ENCODE data around the gene DCST1. TPM values are rescaled to one million over a fixed set of nuclear protein-coding genes. Genes with fewer than 3 reads are reported as not detected.

The DCST1 gene
- total RNA-seq, 2 donors from 2014 or later: 0.34 TPM; not detected in 1

DNA sequence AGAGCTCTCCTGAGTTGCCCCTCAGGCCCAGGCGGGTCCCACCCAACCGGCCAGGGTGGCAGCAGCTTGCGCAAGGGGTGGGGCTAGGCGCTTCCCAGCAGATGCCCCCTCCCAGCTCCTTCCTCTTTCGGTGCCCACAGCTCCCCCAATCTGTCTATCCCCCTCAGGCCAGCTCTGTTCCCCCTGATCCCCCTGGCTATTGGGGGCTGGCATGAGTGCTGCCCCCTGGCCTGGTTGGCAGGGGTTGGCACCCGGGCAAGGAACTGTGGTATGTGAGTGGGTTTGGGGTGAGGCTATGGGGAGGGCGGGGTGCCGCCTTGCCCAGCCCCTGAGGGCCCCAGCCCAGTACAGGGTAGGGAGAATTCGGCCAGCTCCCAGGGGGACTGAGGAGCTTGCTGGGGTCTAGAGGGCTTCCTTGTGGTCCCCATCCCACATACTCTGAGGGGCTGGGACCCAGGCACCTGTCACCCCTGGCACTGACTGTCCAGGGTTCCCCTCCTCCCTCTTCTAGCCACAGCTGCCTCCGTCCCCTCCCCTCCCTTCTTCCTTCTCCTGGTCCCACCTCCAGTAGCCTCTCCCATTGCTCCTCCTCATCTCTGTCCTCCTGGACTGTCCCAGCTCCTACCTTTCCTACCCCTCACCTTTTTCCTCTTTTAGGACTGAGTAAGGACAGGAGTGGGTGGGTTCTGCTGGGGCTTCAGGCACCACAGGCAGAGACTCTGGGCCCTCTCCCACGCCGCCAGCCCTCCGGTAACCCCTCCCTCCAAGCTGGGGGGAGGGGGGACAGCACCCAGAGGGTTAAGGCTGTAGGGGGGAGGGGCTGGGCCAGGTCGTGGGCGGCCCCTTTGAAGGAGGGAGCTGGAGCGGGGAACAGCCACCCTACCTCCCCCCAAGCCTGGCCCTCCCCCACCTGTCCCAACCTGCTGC lies 25.3 kb upstream of the DCST1 start:
- Mint-ChIP-seq H3K9me3 (no peaks in the 10 kb centered on the region), H3K27ac (peak overlapping the region; percentile 90 to 92), H3K36me3 (peaks cover 25 to 38% of the 10 kb centered on the region in 2 donors)
- DNase-seq (ENCODE audit: low spot score in 2 of 2): peak; percentile 80 to 81
- peak; percentile 28 to 66 for ATAC-seq

GRCh38 chr1:155009221-155009711 lies 24.4 kb upstream of the DCST1 start:
- Mint-ChIP-seq H3K27ac (peak overlapping the region; percentile 90 to 92), H3K9me3 (no peaks in the 10 kb centered on the region), H3K36me3 (peaks cover 20 to 32% of the 10 kb centered on the region in 2 donors)
- DNase-seq (ENCODE audit: low spot score in 2 of 2) (peak in 1 of 2 donors; percentile 68), ATAC-seq (peak in 1 of 2 donors; percentile 5)

DNA sequence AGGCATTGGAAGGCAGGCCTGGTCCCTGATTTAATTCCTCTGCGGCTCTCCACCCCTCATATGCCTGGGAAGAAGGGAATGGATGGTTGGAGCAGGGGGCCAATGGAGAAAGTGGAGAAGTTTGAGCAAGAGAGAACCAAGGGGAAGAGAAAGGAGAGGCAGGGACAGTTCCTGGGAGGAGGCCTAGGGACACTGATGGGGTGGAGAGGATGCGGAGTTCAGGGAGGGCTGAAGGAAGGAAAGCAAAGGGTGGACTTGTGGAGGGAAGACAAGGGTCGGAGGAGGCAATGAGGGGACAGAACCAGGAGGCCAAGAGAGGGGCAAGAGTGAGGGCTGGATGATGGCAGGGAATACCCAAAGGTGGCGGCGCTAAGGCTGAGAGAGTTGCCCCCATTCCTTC lies 23.9 kb upstream of the DCST1 start:
- no peak for ATAC-seq
- DNase-seq (ENCODE audit: low spot score in 2 of 2): no peak
- H3K36me3 Mint-ChIP-seq: peaks cover 20 to 29% of the 10 kb centered on the region in 2 donors
- peak overlapping the region; percentile 90 to 92 for H3K27ac Mint-ChIP-seq
- no peaks in the 10 kb centered on the region for H3K9me3 Mint-ChIP-seq

DNA sequence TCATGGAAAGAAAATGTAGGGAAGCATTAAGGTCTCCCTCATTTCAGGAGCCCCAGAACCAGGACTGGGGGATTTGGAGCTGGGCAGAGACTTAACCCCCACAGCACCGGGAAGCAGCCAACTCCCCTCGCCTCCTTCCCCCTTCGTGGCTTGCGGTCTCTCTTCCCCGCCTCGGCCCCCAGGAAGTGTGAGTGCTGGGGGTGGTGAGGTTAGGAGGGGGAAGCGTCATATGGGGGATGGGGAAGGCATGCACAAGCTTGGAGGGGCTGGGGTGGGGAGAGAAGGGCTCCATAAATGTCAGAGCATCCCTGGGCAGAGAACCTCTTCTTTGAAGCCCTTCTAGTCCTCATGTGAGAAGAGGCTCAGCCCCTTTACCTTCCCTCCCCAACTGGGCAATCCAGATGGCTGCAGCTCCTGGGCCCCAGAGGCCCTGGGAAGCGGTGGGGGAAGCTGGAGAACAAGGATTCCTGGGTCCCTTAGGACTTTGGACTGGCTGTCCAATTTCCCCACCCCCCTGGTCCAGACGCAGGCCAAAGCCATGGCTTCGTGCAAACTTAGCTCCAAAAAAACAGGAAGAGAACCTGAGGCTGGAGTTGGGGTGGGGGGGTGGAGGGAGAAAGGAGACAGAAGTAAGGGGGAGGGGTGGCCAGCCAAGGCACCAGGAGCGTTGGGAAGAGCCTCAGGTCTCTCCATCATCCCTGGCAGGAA lies 23.3 kb upstream of the DCST1 start:
- ATAC-seq: no peak
- peaks cover 20 to 29% of the 10 kb centered on the region in 2 donors for H3K36me3 Mint-ChIP-seq
- no peaks in the 10 kb centered on the region for H3K9me3 Mint-ChIP-seq
- peak in 1 of 2 donors; percentile 67 for DNase-seq (ENCODE audit: low spot score in 2 of 2)
- H3K27ac Mint-ChIP-seq: peak overlapping the region; percentile 90 to 92

DNA sequence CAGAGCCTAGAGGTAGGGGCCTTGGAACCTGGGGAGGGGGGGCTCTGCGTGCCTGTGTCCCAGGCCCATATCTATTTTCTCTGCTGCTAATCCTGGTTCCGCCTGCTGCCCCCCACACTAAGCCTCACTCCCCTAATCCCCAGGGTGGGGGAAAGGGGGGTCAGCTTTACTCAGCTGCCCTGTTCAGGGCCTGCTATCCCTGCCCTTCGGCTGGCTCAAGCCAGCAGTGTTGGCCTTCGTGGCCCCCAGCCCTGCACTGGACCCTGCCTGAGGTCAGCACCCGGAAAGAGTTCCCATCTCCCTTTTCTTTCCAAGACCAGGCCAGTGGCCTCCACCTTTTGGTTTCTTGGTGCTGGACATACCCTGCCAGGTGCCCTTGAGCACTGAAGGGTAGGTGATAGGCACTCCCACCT lies 22.6 kb upstream of the DCST1 start:
- no peaks in the 10 kb centered on the region for H3K9me3 Mint-ChIP-seq
- DNase-seq (ENCODE audit: low spot score in 2 of 2) (no peak), ATAC-seq (no peak)
- H3K36me3 Mint-ChIP-seq: peaks cover 20 to 29% of the 10 kb centered on the region in 2 donors
- H3K27ac Mint-ChIP-seq: peak overlapping the region; percentile 88 to 92

GRCh38 chr1:155011437-155012025 lies 22.1 kb upstream of the DCST1 start:
- DNase-seq (ENCODE audit: low spot score in 2 of 2) (no peak), ATAC-seq (no peak)
- Mint-ChIP-seq H3K9me3 (no peaks in the 10 kb centered on the region), H3K27ac (peak overlapping the region; percentile 88 to 92), H3K36me3 (peaks cover 20 to 29% of the 10 kb centered on the region in 2 donors)

DNA sequence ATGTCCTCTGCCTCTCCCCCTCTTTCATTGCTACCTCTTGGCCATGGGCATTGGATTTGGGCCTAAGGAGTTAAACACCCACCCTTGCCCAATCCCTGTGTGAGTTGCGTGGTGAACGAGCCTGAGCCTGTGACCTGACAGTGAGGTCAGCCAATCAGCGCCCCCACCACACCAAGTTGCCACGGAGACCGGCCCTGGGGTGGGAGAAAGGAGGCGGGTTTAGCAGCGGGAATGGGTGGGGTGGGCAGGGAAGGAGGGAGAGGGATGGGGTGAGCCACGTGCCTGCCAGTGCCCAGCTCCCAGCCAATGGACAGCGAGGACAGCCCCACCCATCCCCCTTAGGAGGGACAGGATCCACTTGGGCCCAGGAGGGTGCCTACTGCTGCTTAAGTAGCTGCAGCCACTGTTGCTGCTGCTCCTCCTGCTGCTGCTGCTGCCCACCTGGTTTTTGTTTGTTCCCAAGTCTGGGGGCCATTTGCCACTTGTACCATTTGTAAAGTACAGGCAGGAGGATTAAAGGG lies 21.5 kb upstream of the DCST1 start:
- DNase-seq (ENCODE audit: low spot score in 2 of 2) (peak in 1 of 2 donors; percentile 47), ATAC-seq (peak in 1 of 2 donors; percentile 44)
- no peaks in the 10 kb centered on the region for H3K9me3 Mint-ChIP-seq
- peaks cover 20 to 29% of the 10 kb centered on the region in 2 donors for H3K36me3 Mint-ChIP-seq
- H3K27ac Mint-ChIP-seq: peak overlapping the region; percentile 76 to 86

- ATAC-seq: no peak
- Mint-ChIP-seq H3K36me3 (peaks cover 20 to 29% of the 10 kb centered on the region in 2 donors), H3K27ac (peak overlapping the region in 1 of 2 donors; percentile 76), H3K9me3 (no peaks in the 10 kb centered on the region)
- no peak for DNase-seq (ENCODE audit: low spot score in 2 of 2)
Observed at GRCh38 chr1:155012776-155013602, 20.6 kb upstream of the DCST1 start.

- DNase-seq (ENCODE audit: low spot score in 2 of 2) (no peak), ATAC-seq (no peak)
- Mint-ChIP-seq H3K36me3 (peaks cover 20 to 29% of the 10 kb centered on the region in 2 donors), H3K9me3 (no peaks in the 10 kb centered on the region), H3K27ac (no peak overlapping the region)
Observed at GRCh38 chr1:155013632-155014031, 20.0 kb upstream of the DCST1 start.

DNA sequence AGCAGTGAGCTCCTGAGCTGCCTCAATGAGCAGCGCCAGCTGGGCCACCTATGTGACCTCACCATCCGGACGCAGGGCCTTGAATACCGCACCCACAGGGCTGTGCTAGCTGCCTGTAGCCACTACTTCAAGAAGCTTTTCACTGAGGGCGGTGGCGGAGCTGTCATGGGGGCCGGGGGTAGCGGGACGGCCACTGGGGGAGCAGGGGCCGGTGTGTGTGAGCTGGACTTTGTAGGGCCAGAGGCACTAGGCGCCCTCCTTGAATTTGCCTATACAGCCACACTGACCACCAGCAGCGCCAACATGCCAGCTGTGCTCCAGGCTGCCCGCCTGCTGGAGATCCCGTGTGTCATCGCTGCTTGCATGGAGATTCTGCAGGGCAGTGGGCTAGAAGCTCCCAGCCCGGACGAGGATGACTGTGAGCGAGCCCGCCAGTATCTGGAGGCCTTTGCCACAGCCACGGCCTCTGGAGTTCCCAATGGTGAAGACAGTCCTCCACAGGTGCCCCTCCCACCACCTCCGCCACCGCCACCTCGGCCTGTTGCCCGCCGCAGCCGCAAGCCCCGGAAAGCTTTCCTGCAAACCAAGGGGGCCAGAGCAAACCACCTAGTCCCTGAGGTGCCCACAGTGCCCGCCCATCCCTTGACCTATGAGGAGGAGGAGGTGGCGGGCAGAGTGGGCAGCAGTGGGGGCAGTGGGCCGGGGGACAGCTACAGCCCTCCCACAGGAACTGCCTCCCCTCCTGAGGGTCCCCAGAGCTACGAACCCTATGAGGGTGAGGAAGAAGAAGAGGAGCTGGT lies 18.7 kb upstream of the DCST1 start:
- H3K36me3 Mint-ChIP-seq: peaks cover 17 to 24% of the 10 kb centered on the region in 2 donors
- peak overlapping the region in 1 of 2 donors; percentile 74 for H3K27ac Mint-ChIP-seq
- ATAC-seq: no peak
- no peak for DNase-seq (ENCODE audit: low spot score in 2 of 2)
- no peaks in the 10 kb centered on the region for H3K9me3 Mint-ChIP-seq

- no peaks in the 10 kb centered on the region for H3K9me3 Mint-ChIP-seq
- peak overlapping the region; percentile 72 to 74 for H3K27ac Mint-ChIP-seq
- DNase-seq (ENCODE audit: low spot score in 2 of 2) (no peak), ATAC-seq (peak in 1 of 2 donors; percentile 0)
- H3K36me3 Mint-ChIP-seq: peaks cover 15 to 19% of the 10 kb centered on the region in 2 donors
Observed at GRCh38 chr1:155015527-155016230, 17.9 kb upstream of the DCST1 start.

DNA sequence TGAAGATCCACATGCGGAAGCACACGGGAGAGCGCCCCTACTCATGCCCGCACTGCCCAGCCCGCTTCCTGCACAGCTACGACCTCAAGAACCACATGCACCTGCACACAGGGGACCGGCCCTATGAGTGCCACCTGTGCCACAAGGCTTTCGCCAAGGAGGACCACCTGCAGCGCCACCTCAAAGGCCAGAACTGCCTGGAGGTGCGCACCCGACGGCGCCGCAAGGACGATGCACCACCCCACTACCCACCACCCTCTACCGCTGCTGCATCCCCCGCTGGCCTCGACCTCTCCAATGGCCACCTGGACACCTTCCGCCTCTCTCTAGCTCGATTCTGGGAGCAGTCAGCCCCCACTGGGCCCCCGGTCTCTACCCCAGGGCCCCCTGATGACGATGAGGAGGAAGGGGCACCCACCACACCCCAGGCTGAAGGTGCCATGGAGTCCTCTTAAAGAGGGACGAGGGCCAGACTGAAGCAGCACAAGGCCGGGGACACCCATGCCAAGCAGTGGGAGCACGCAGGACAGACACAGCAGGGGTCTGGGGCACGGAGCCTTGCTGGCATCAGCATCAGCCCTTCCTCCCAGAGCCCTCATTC lies 17.3 kb upstream of the DCST1 start:
- Mint-ChIP-seq H3K36me3 (peaks cover 10 to 15% of the 10 kb centered on the region in 2 donors), H3K27ac (peak overlapping the region; percentile 74 to 93), H3K9me3 (no peaks in the 10 kb centered on the region)
- peak in 1 of 2 donors; percentile 13 for ATAC-seq
- peak in 1 of 2 donors; percentile 70 for DNase-seq (ENCODE audit: low spot score in 2 of 2)

GRCh38 chr1:155017041-155017945 lies 16.3 kb upstream of the DCST1 start:
- ATAC-seq: peak; percentile 87 to 93
- peak; percentile 93 for DNase-seq (ENCODE audit: low spot score in 2 of 2)
- no peaks in the 10 kb centered on the region for H3K9me3 Mint-ChIP-seq
- H3K27ac Mint-ChIP-seq: peak overlapping the region; percentile 44 to 74
- peaks cover 10 to 15% of the 10 kb centered on the region in 2 donors for H3K36me3 Mint-ChIP-seq

Data from activated naive CD4-positive, alpha-beta T cell treated with anti-CD3 and anti-CD28 coated beads, Interleukin-2, amount 50 U/mL, for 72 hours (primary cell).